ENCODE results near the gene IKZF2. TPM values are rescaled to one million over a fixed set of nuclear protein-coding genes. Genes with fewer than 3 reads are reported as not detected.

IKZF2 gene
- total and polyA plus RNA-seq, 9 donors, result 0.52 to 7.4 (median 5.0) TPM

GRCh38 chr2:213017404-213017803 is 134.0 kb downstream of the IKZF2 start:
- Histone ChIP-seq H3K9me3 (no peaks in the 10 kb centered on the region), H3K27ac (no peak overlapping the region), H3K36me3 (no peaks in the 10 kb centered on the region), H3K27me3 (no peaks in the 10 kb centered on the region), H3K4me1 (ENCODE audit: insufficient read depth) (no peaks in the 10 kb centered on the region), H3K4me3 (no peak overlapping the region)
- TF ChIP-seq CTCF (IDR thresholded peaks at IDR 0.05), result no peak
- no peak for TF ChIP-seq POLR2A (IDR thresholded peaks at IDR 0.05)
- TF ChIP-seq EP300 (IDR thresholded peaks at IDR 0.05), result no peak
- intact Hi-C loops (cut with DNase I), result no loop called here
- 93 to 97% (median 94%) methylated on average over 1 of the region's 1 CpG for WGBS, 3 donors
- no peak for DNase-seq

- DNase-seq, result no peak
- no peak overlapping the region for H3K4me3 ChIP-seq
- 37 to 46% (median 39%) methylated on average over 4 of the region's 4 CpGs for WGBS, 3 donors
These were observed 134.4 kb downstream of the IKZF2 start for GRCh38 chr2:213016984-213017351.

GRCh38 chr2:213016166-213016983 is 135.0 kb downstream of the IKZF2 start:
- WGBS, 3 donors, result 75 to 87% (median 87%) methylated on average over 3 of the region's 3 CpGs
- DNase-seq, result no peak
- Histone ChIP-seq H3K27me3 (no peaks in the 10 kb centered on the region), H3K4me1 (ENCODE audit: insufficient read depth) (no peaks in the 10 kb centered on the region), H3K27ac (no peak overlapping the region), H3K9me3 (no peaks in the 10 kb centered on the region), H3K4me3 (no peak overlapping the region), H3K36me3 (no peaks in the 10 kb centered on the region)
- intact Hi-C loops (cut with DNase I), result no loop called here
- TF ChIP-seq EP300 (IDR thresholded peaks at IDR 0.05) (no peak), CTCF (IDR thresholded peaks at IDR 0.05) (no peak), POLR2A (IDR thresholded peaks at IDR 0.05) (no peak)

More at GRCh38 chr2:213016984-213017351, 134.4 kb downstream of the IKZF2 start:
- Histone ChIP-seq H3K27ac (no peak overlapping the region), H3K36me3 (no peaks in the 10 kb centered on the region), H3K27me3 (no peaks in the 10 kb centered on the region), H3K4me1 (ENCODE audit: insufficient read depth) (no peaks in the 10 kb centered on the region), H3K9me3 (no peaks in the 10 kb centered on the region)
- TF ChIP-seq EP300 (IDR thresholded peaks at IDR 0.05) (no peak), CTCF (IDR thresholded peaks at IDR 0.05) (no peak), POLR2A (IDR thresholded peaks at IDR 0.05) (no peak)
- intact Hi-C loops (cut with DNase I), result no loop called here

- Histone ChIP-seq H3K9me3 (no peaks in the 10 kb centered on the region), H3K27me3 (no peaks in the 10 kb centered on the region), H3K36me3 (no peaks in the 10 kb centered on the region), H3K27ac (no peak overlapping the region), H3K4me1 (ENCODE audit: insufficient read depth) (no peaks in the 10 kb centered on the region), H3K4me3 (no peak overlapping the region)
- DNase-seq, result no peak
- 90 to 95% (median 94%) methylated on average over 7 of the region's 7 CpGs for WGBS, 3 donors
- TF ChIP-seq EP300 (IDR thresholded peaks at IDR 0.05) (no peak), POLR2A (IDR thresholded peaks at IDR 0.05) (no peak), CTCF (IDR thresholded peaks at IDR 0.05) (no peak)
- intact Hi-C loops (cut with DNase I), result no loop called here
These were observed 135.8 kb downstream of the IKZF2 start for GRCh38 chr2:213015387-213016165.

Data from ovary (tissue), 9 donors.